ENCODE results near the gene PHLPP1. TPM values are rescaled to one million over a fixed set of nuclear protein-coding genes. Genes with fewer than 3 reads are reported as not detected.
A peak's percentile ranks its signal among the peaks of the same experiment; 100 is the strongest.
"Not testable (repeated sequence)": the region's sequence is repeated elsewhere in the genome, so short reads cannot be mapped to it uniquely, and the experiment has no call there.

Gene PHLPP1
- polyA plus RNA-seq, 1 donor from 2014 or later = 0.83 TPM

DNA sequence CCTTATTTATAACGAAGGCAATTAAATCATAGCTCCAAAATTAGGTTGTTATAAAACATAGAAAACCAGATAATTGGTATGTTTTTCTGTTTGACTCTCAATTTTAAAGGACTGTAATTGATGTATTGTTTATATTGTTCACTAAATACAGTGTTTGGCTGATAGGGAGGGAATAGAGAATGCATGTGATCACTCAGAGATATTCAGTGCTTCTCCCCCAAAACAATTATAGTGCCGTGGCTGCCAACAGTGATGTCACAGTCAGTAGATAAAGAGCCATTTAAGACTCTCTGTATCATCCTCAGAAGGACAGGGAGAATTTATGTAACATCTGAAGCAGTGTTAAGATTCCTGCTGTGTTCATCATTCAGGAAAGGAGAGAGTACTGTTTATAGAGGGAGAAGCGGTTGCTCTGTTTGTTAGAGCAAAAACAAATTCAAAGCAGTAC is 69.6 kb downstream of the PHLPP1 start:
- Mint-ChIP-seq H3K36me3 (no peaks in the 10 kb centered on the region), H3K9me3 (no peaks in the 10 kb centered on the region), H3K4me1 (peaks cover 5 to 32% (median 19%) of the 10 kb centered on the region in 3 donors), H3K27me3 (no peaks in the 10 kb centered on the region), H3K27ac (peak overlapping the region in 1 of 3 donors; percentile 6), H3K4me3 (peak overlapping the region in 1 of 4 donors; percentile 70)

GRCh38 chr18:62786689-62787088 is 71.3 kb downstream of the PHLPP1 start:
- Mint-ChIP-seq H3K36me3 (no peaks in the 10 kb centered on the region), H3K4me3 (no peak overlapping the region), H3K27me3 (no peaks in the 10 kb centered on the region), H3K9me3 (no peaks in the 10 kb centered on the region), H3K4me1 (peaks cover 12 to 32% (median 27%) of the 10 kb centered on the region in 3 donors), H3K27ac (no peak overlapping the region)

DNA sequence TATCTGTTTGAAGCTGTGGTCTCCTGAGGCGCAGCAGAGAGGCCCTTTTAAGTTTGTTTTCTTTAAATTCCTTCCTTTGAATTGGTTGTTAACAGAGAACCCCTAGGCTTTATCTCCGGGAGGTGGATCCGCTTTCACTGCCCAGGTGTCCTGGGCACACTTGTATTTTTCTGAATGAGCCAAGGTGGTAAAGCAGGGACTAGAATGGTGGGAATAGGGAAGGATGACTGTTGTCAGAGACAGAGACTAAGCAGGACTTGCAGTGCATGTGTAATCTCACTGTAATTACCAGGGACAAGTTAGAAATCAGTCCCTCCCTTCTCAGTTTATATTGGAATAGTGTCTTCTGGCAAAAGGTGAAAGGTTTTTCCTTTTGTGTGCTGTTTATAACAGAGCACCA is 72.8 kb downstream of the PHLPP1 start:
- Mint-ChIP-seq H3K27ac (no peak overlapping the region), H3K9me3 (no peaks in the 10 kb centered on the region), H3K4me3 (no peak overlapping the region), H3K36me3 (no peaks in the 10 kb centered on the region), H3K4me1 (peaks cover 12 to 32% (median 27%) of the 10 kb centered on the region in 3 donors), H3K27me3 (no peaks in the 10 kb centered on the region)

- no peaks in the 10 kb centered on the region for H3K27me3 Mint-ChIP-seq
- H3K9me3 Mint-ChIP-seq = no peaks in the 10 kb centered on the region
- H3K4me3 Mint-ChIP-seq = no peak overlapping the region
- H3K4me1 Mint-ChIP-seq = peaks cover 12 to 29% (median 22%) of the 10 kb centered on the region in 3 donors
- no peak overlapping the region for H3K27ac Mint-ChIP-seq
- H3K36me3 Mint-ChIP-seq = peaks cover 2% of the 10 kb centered on the region
These were observed 73.5 kb downstream of the PHLPP1 start for GRCh38 chr18:62788876-62789275.

DNA sequence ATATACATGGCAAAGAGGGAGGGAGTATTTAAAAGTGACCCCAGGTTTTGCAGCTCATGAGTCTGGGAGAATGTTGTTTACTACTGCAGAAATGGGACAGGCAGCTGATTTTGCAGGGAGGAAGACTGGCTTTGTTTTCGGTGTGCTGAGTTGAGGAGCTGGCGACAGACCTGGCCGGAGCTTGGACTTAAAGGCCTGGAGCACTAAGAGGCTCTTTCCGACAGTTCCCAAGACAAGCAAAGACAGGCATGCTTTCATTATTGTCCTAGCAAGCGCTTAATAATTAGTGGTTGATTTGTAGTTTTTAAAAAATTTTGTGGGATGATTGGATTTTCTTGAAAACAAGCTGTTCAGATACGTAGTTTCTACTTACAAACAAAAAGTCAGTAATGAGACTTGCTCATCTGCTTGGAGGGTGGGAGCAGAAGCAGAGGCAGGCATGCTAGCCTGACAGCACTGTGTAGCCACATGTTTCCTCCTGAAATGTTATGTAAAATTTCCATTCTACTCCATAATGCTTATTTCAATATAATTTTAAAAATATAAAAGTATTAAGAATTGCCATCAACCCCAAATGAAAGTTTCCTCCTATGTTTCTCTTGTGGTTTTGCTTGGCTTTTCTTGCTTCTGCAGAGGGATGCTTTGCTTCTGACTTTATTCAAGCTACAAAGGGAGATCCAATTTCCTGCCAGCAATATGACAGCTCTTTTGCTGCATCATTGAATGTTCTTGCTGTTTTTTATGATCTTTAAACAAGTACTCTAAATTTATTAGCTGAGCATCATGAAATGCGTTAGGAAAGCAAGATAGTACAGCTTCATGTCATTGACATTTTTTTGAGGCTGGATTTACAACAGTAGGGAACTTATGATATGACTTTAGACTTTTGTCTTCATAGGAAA is 75.8 kb downstream of the PHLPP1 start:
- Mint-ChIP-seq H3K27ac (no peak overlapping the region), H3K36me3 (peaks cover 2% of the 10 kb centered on the region), H3K4me3 (no peak overlapping the region), H3K27me3 (no peaks in the 10 kb centered on the region), H3K4me1 (peaks cover 7 to 13% (median 8%) of the 10 kb centered on the region in 3 donors), H3K9me3 (no peaks in the 10 kb centered on the region)

DNA sequence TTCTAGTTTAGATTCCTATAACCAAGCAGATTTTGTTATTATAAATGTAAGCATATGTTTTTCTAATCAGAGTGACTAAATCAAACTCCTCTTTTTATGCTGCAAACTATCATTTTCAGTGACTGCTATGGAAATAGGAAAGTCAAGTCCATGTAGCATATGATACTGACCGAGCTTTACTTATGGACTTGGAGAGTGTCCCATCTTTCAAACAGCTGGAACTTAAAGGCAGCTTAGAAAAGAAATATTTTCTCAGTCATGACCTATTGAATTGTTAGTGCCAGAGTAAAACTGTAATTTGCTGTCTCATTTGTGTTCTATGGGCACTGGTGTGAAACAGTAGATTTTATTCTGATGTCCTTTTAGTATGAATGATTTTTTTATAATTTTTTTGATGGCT is 76.7 kb downstream of the PHLPP1 start:
- H3K4me3 Mint-ChIP-seq = no peak overlapping the region
- peaks cover 2% of the 10 kb centered on the region for H3K36me3 Mint-ChIP-seq
- no peak overlapping the region for H3K27ac Mint-ChIP-seq
- H3K9me3 Mint-ChIP-seq = no peaks in the 10 kb centered on the region
- H3K4me1 Mint-ChIP-seq = peaks cover 5 to 13% (median 7%) of the 10 kb centered on the region in 3 donors
- no peaks in the 10 kb centered on the region for H3K27me3 Mint-ChIP-seq

- Mint-ChIP-seq H3K4me3 (no peak overlapping the region), H3K9me3 (no peaks in the 10 kb centered on the region), H3K36me3 (peaks cover 2% of the 10 kb centered on the region), H3K4me1 (peaks cover 4 to 16% (median 4%) of the 10 kb centered on the region in 3 donors), H3K27ac (no peak overlapping the region), H3K27me3 (no peaks in the 10 kb centered on the region)
These were observed 80.5 kb downstream of the PHLPP1 start for GRCh38 chr18:62795813-62796212.

DNA sequence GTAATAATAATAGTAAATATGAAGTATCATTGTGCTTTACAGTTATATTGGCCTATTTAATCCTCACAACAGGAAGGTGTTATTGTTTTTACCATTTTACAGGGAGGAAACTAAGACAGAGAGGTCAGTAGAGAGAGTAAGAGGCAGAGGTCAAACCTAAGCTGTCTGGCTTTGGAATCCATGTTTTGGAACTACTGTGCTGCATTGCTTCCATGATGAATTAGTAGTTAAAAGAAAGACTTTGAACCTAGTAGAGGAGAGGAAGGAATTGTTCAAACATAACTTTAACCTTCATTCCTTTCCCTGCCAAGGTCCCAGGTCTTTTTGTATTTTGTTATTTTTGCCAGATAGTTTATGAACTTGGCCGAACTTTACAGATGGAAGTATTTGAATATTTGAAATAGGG is 80.9 kb downstream of the PHLPP1 start:
- Mint-ChIP-seq H3K4me1 (peaks cover 2 to 14% (median 4%) of the 10 kb centered on the region in 3 donors), H3K9me3 (no peaks in the 10 kb centered on the region), H3K27ac (peak overlapping the region in 1 of 3 donors; percentile 6), H3K36me3 (peaks cover 2% of the 10 kb centered on the region), H3K27me3 (no peaks in the 10 kb centered on the region), H3K4me3 (no peak overlapping the region)

DNA sequence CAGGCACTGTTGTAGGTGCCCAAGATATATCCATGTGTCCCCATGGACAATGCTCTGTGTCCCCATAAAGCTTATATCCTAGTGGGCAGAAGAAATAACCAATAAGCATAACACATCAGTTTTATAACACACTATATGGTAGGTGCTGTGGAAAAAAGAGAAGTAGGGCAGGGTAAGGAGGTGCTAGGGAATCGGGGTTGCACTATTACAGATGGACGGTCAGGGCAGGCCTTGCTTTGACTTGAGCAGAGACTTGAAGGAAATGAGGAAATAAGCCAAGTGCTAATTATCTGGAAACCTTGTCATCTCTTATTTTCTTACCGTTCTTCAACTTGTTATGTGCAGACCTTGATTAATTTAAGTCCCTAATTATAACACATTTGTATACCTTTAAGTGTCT is 82.0 kb downstream of the PHLPP1 start:
- H3K9me3 Mint-ChIP-seq = no peaks in the 10 kb centered on the region
- no peaks in the 10 kb centered on the region for H3K27me3 Mint-ChIP-seq
- no peak overlapping the region for H3K4me3 Mint-ChIP-seq
- peaks cover 2% of the 10 kb centered on the region for H3K36me3 Mint-ChIP-seq
- H3K27ac Mint-ChIP-seq = no peak overlapping the region
- peaks cover 0 to 18% (median 4%) of the 10 kb centered on the region in 3 donors for H3K4me1 Mint-ChIP-seq

DNA sequence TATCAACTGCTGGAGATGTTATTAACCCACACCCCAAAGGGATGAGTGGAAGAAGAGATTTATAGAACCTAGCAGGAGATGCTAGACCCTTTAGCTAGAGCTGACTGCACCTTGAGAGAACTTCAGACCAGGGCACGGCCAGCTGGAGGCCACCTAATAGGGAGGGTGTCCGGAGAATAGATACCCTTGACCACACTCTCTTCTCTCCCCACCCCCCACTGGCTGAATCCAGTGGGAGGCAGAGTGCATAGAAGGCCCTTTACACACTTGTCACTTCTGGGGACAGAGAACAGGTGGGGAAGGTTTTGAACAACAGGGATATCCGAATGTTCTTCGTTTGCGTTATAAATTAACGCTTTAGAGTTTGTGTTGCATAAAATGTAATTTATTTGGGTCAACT is 84.6 kb downstream of the PHLPP1 start:
- Mint-ChIP-seq H3K27me3 (no peaks in the 10 kb centered on the region), H3K36me3 (no peaks in the 10 kb centered on the region), H3K9me3 (no peaks in the 10 kb centered on the region), H3K4me1 (peaks cover 0 to 16% (median 12%) of the 10 kb centered on the region in 3 donors), H3K4me3 (no peak overlapping the region), H3K27ac (no peak overlapping the region)

DNA sequence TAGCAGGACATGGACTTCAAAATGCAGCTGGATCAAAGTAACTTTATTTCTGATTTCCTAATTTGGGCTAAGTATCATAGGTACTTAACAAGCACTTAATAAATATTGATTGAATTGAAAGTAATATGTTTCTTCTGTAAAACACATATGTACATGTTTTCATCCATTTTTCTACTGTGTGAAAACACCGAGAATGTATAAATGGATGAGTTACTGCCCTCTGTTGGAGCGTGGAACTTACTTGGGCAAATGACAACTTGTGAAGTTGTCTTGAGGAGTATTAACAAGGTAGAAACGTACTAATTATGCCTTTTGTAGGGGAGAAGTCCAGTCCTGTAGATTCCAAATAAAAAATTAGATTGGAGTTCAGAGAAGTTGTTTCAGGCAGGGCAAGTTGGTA is 87.2 kb downstream of the PHLPP1 start:
- no peaks in the 10 kb centered on the region for H3K36me3 Mint-ChIP-seq
- no peak overlapping the region for H3K4me3 Mint-ChIP-seq
- H3K27me3 Mint-ChIP-seq = no peaks in the 10 kb centered on the region
- no peak overlapping the region for H3K27ac Mint-ChIP-seq
- peaks cover 0 to 14% (median 12%) of the 10 kb centered on the region in 3 donors for H3K4me1 Mint-ChIP-seq
- no peaks in the 10 kb centered on the region for H3K9me3 Mint-ChIP-seq

GRCh38 chr18:62807396-62807795 is 92.1 kb downstream of the PHLPP1 start:
- Mint-ChIP-seq H3K27me3 (no peaks in the 10 kb centered on the region), H3K4me1 (peaks cover 2 to 8% (median 6%) of the 10 kb centered on the region in 3 donors), H3K9me3 (peaks cover 0 to 2% (median 0%) of the 10 kb centered on the region in 3 donors), H3K36me3 (no peaks in the 10 kb centered on the region), H3K27ac (no peak overlapping the region), H3K4me3 (no peak overlapping the region)

GRCh38 chr18:62808123-62808522 is 92.8 kb downstream of the PHLPP1 start:
- Mint-ChIP-seq H3K4me1 (peaks cover 3 to 10% (median 9%) of the 10 kb centered on the region in 3 donors), H3K36me3 (no peaks in the 10 kb centered on the region), H3K27ac (no peak overlapping the region), H3K4me3 (no peak overlapping the region), H3K27me3 (no peaks in the 10 kb centered on the region), H3K9me3 (peaks cover 0 to 2% (median 0%) of the 10 kb centered on the region in 3 donors)

GRCh38 chr18:62809445-62809844 is 94.1 kb downstream of the PHLPP1 start:
- H3K27ac Mint-ChIP-seq, H3K9me3 Mint-ChIP-seq, H3K36me3 Mint-ChIP-seq, H3K27me3 Mint-ChIP-seq, H3K4me3 Mint-ChIP-seq: not testable (repeated sequence)
- H3K4me1 Mint-ChIP-seq = peaks cover 6 to 14% (median 9%) of the 10 kb centered on the region in 3 donors

DNA sequence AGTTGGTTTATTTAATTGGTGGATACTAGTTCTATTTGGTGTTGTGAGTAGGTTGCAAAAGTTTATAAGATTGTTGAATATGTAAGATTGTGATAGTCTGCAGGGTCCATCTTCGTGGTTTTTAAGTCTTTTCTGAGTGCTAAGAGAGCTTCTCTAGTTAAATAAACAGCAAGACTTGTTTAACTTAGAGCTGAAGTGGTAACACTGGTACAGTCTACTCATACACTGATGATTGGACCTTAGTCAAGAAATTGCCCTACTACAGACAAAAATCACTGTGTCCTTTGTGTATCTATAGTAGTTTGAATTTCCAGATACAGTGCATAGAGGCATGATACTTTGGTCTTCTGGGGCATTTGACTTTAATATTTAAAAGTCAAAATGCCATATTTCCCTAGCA is 94.6 kb downstream of the PHLPP1 start:
- peaks cover 0 to 2% (median 0%) of the 10 kb centered on the region in 3 donors for H3K9me3 Mint-ChIP-seq
- no peaks in the 10 kb centered on the region for H3K36me3 Mint-ChIP-seq
- no peak overlapping the region for H3K27ac Mint-ChIP-seq
- peaks cover 6 to 16% (median 9%) of the 10 kb centered on the region in 3 donors for H3K4me1 Mint-ChIP-seq
- no peak overlapping the region for H3K4me3 Mint-ChIP-seq
- no peaks in the 10 kb centered on the region for H3K27me3 Mint-ChIP-seq

- H3K27ac Mint-ChIP-seq = no peak overlapping the region
These were observed 95.3 kb downstream of the PHLPP1 start for GRCh38 chr18:62810682-62811081.

More at GRCh38 chr18:62810682-62811081, 95.3 kb downstream of the PHLPP1 start:
- Mint-ChIP-seq H3K4me1 (peaks cover 6 to 19% (median 9%) of the 10 kb centered on the region in 3 donors), H3K4me3 (no peak overlapping the region), H3K36me3 (no peaks in the 10 kb centered on the region), H3K9me3 (peaks cover 0 to 2% (median 0%) of the 10 kb centered on the region in 3 donors), H3K27me3 (no peaks in the 10 kb centered on the region)

All from IgD-negative memory B cell (primary cell).